SK-N-SH (cell line): ENCODE results near the gene PITPNM3. TPM values are rescaled to one million over a fixed set of nuclear protein-coding genes. Genes with fewer than 3 reads are reported as not detected.

ENCODE experiments used
- CTCF ChIA-PET: fragments of 300-600, 350-600 bp; formaldehyde crosslinking; extraction: SDS; loops from one replicate; lab custom pipeline; 2021; lab: Yijun Ruan, JAX
- POLR2A ChIA-PET: fragments of 350-600 bp; sonication (Branson Sonifier 250); formaldehyde crosslinking; extraction: SDS; loops from one replicate; lab custom pipeline; 2020; ENCODE audit warnings: antibody characterized with exemption, inconsistent platforms; lab: Yijun Ruan, JAX
- DNase-seq: peaks from one replicate; pipeline ENCODE4 v3.0.0; 2012
- H2AFZ ChIP-seq: fragments of 200-600 bp; sonication (generic); 2 replicates; pipeline ENCODE4 v1.8.1; 2016; ENCODE audit warnings: antibody characterized with exemption, mild to moderate bottlenecking, low read depth
- H3F3A ChIP-seq: fragments of 200-600 bp; sonication (generic); replicated peaks from 2 replicates; pipeline ENCODE3; 2016; ENCODE audit warnings: antibody characterized with exemption, mild to moderate bottlenecking; ENCODE audit not compliant: insufficient read depth
- H3K27ac ChIP-seq, 2 experiments: fragments of 200-500 bp in 1 of 2; fragments of 200-600 bp in 1 of 2; sonication (Bioruptor generic) in 1 of 2; sonication (generic), shearing (Covaris generic) in 1 of 2; 2 replicates each; pipeline versions ENCODE4 v1.5.1 to v1.6.1; 2014 to 2016; ENCODE audit warnings: low read depth in 2 of 2, inconsistent platforms in 1 of 2, low read length in 1 of 2, mild to moderate bottlenecking in 1 of 2, mixed read lengths in 1 of 2
- H3K27me3 ChIP-seq: fragments of 200-600 bp; sonication (generic), shearing (Covaris generic); 2 replicates; pipeline ENCODE4 v1.6.1; 2016; ENCODE audit warnings: mixed run types; ENCODE audit not compliant: insufficient read depth
- H3K36me3 ChIP-seq, 2 experiments: fragments of 200-500 bp in 1 of 2; fragments of 200-600 bp in 1 of 2; sonication (Bioruptor generic) in 1 of 2; sonication (generic) in 1 of 2; replicated peaks in 1 of 2; 2 replicates each; pipeline versions ENCODE3 to v1.5.1; 2014 to 2016; ENCODE audit warnings: low read length in 1 of 2, mild to moderate bottlenecking in 1 of 2; ENCODE audit not compliant: insufficient read depth in 2 of 2, control insufficient read depth in 1 of 2
- H3K4me1 ChIP-seq, 2 experiments: fragments of 200-500 bp in 1 of 2; fragments of 200-600 bp in 1 of 2; sonication (Bioruptor generic) in 1 of 2; sonication (generic), shearing (Covaris generic) in 1 of 2; 2 replicates each; pipeline versions ENCODE4 v1.5.1 to v1.6.1; 2014 to 2016; ENCODE audit warnings: low read depth in 1 of 2, low read length in 1 of 2, mixed run types in 1 of 2; ENCODE audit not compliant: insufficient read depth in 2 of 2, control insufficient read depth in 1 of 2
- H3K4me2 ChIP-seq: fragments of 200-600 bp; sonication (generic), shearing (Covaris generic); 2 replicates; pipeline ENCODE4 v1.6.1; 2017; ENCODE audit warnings: mixed run types
- H3K4me3 ChIP-seq, 2 experiments: fragments of 200-500 bp in 1 of 2; fragments of 200-600 bp in 1 of 2; sonication (Bioruptor generic) in 1 of 2; sonication (generic), shearing (Covaris generic) in 1 of 2; 2 replicates each; pipeline versions ENCODE4 v1.5.1 to v1.8.1; 2014 to 2016; ENCODE audit warnings: low read depth in 2 of 2, inconsistent platforms in 1 of 2, low read length in 1 of 2, mild to moderate bottlenecking in 1 of 2, mixed read lengths in 1 of 2, moderate library complexity in 1 of 2
- H3K79me2 ChIP-seq: fragments of 200-600 bp; sonication (generic); 2 replicates; pipeline ENCODE4 v1.8.1; 2017; ENCODE audit warnings: mild to moderate bottlenecking; ENCODE audit not compliant: insufficient read depth
- H3K9ac ChIP-seq: fragments of 200-600 bp; sonication (generic); 2 replicates; pipeline ENCODE4 v1.6.1; 2017; ENCODE audit warnings: mixed run types
- H3K9me2 ChIP-seq: fragments of 200-600 bp; sonication (generic); 2 replicates; pipeline ENCODE4 v1.6.1; 2017; ENCODE audit warnings: mixed run types
- H3K9me3 ChIP-seq: fragments of 200-600 bp; sonication (generic); 2 replicates; pipeline ENCODE4 v1.6.1; 2017; ENCODE audit warnings: mixed run types, mild to moderate bottlenecking, moderate library complexity
- H4K20me1 ChIP-seq: fragments of 200-600 bp; sonication (generic); 2 replicates; pipeline ENCODE4 v1.6.1; 2017; ENCODE audit warnings: mild to moderate bottlenecking, mixed run types; ENCODE audit not compliant: insufficient read depth
- CHD2 ChIP-seq: fragments of 150-350 bp; IDR thresholded peaks from 2 replicates; pipeline ENCODE4 v1.6.1; 2018; ENCODE audit warnings: low read length; ENCODE audit not compliant: partially characterized antibody
- FOSL2 ChIP-seq: IDR thresholded peaks from 2 replicates; pipeline ENCODE4 v1.4.0; 2012; ENCODE audit warnings: low read depth, mild to moderate bottlenecking, moderate library complexity, borderline replicate concordance
- FOXM1 ChIP-seq: IDR thresholded peaks from 2 replicates; pipeline ENCODE4 v1.4.0; 2012; ENCODE audit warnings: low read depth, mild to moderate bottlenecking
- GATA2 ChIP-seq: sonication (generic); formaldehyde crosslinking; IDR thresholded peaks from 2 replicates; pipeline ENCODE4 v1.5.0; 2020; ENCODE audit warnings: mild to moderate bottlenecking, missing genetic modification reagents
- MAX ChIP-seq: IDR thresholded peaks from 2 replicates; pipeline ENCODE4 v1.4.0; 2012; ENCODE audit warnings: low read depth
- NRF1 ChIP-seq: IDR thresholded peaks from 2 replicates; pipeline ENCODE4 v1.6.1; 2012; ENCODE audit warnings: low read depth, mild to moderate bottlenecking, low read length
- RCOR1 ChIP-seq: fragments of 150-350 bp; IDR thresholded peaks from 2 replicates; pipeline ENCODE4 v1.6.1; 2017; ENCODE audit warnings: antibody characterized with exemption, low read length
- RFX5 ChIP-seq: IDR thresholded peaks from 2 replicates; pipeline ENCODE4 v1.6.1; 2012; ENCODE audit warnings: mild to moderate bottlenecking, improper control_type of control experiment, low read length
- WGBS: methylation state at CpG from one replicate; pipeline ENCODE4 v1.1.6; 2017; ENCODE audit warnings: low lambda C conversion rate; 5-methylcytosine and 5-hydroxymethylcytosine counted together
- polyA plus RNA-seq, 3 experiments: library from polyadenylated mRNA; depleted of rRNA; stranded (reverse); fragments of >200 nt; gene quantifications; 2 replicates each; pipeline ENCODE4 v1.2.3, GENCODE V29; 2012
- TF ChIP-seq, protein P1 (sequence below): IDR thresholded peaks from 2 replicates; pipeline ENCODE4; 2012
- TF ChIP-seq, protein P2 (sequence below): fragments of 200-600 bp; sonication (generic); IDR thresholded peaks from 2 replicates; pipeline ENCODE4 v1.6.1; 2017; ENCODE audit warnings: antibody characterized with exemption, mild to moderate bottlenecking, moderate library complexity
- TF ChIP-seq, protein P3 (sequence below): fragments of 150-350 bp; IDR thresholded peaks from 2 replicates; pipeline ENCODE4 v1.6.1; 2016; ENCODE audit warnings: mild to moderate bottlenecking, low read depth, low read length
- TF ChIP-seq, protein P4 (sequence below): fragments of 150-350 bp; IDR thresholded peaks from 2 replicates; pipeline ENCODE4 v1.6.1; 2017; ENCODE audit warnings: antibody characterized with exemption, low read length, low read depth, borderline replicate concordance

Gene PITPNM3
- polyA plus RNA-seq, 1 of the 3 experiments (the other 2 are of a cell fraction): 0.82 TPM

DNA sequence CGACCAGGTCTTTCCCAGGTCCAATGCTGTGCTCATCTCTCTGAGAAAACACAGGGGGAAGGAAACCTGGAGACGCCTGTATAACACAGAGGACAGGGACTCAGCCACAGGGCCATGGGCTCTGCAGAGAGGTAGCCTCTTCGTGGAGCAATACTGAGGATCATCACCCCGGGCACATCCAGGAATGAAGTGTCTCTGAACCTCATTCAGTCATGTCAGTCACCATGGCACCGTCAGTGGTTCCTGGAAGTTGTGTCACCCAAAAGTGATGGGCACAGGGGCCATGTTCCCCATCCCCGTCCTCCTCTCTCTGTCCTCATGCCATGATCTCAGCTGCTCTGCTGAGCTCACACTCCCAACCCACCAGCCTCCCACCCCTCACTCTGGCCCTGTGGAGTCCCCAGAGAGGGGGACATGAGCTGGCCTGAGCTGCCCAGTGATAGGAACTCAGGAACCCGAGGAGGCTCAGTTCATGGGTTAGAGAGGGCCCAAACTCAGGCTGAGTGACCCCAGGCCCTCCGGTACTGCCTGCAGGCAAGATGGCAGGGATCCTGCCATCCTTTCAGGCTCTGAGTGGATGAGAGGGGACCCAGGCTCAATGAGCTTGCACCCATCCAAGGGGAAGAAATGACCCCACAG, 53.4 kb downstream of the PITPNM3 start:
- H3K4me1 ChIP-seq: peaks cover 0 to 20% of the 10 kb centered on the region in 2 experiments; a peak in 1 of 4 replicates
- H3K9me2 ChIP-seq: no peaks in the 10 kb centered on the region
- H4K20me1 ChIP-seq: no peaks in the 10 kb centered on the region
- H3K36me3 ChIP-seq: no peaks in the 10 kb centered on the region
- no peak overlapping the region for H3K27ac ChIP-seq
- peaks cover 11% of the 10 kb centered on the region for H3F3A ChIP-seq
- CTCF ChIA-PET: interaction anchor here (0.8 to 1.2 kb wide), 2 partner anchors 28 to 30 kb away, joined by 3 read pairs; no protein-coding TSS in a partner anchor
- DNase-seq: no peak
- no peak overlapping the region for H3K4me3 ChIP-seq
- no peaks in the 10 kb centered on the region for H3K27me3 ChIP-seq
- H2AFZ ChIP-seq: no peak overlapping the region
- no peak overlapping the region for H3K4me2 ChIP-seq
- no peak overlapping the region for H3K9ac ChIP-seq
- H3K9me3 ChIP-seq: no peaks in the 10 kb centered on the region
- no peak for TF ChIP-seq FOXM1
- TF ChIP-seq MAX: no peak
- WGBS: 65% methylated on average over 4 of the region's 8 CpGs
- no peaks in the 10 kb centered on the region for H3K79me2 ChIP-seq
- POLR2A ChIA-PET: no interaction called here

DNA sequence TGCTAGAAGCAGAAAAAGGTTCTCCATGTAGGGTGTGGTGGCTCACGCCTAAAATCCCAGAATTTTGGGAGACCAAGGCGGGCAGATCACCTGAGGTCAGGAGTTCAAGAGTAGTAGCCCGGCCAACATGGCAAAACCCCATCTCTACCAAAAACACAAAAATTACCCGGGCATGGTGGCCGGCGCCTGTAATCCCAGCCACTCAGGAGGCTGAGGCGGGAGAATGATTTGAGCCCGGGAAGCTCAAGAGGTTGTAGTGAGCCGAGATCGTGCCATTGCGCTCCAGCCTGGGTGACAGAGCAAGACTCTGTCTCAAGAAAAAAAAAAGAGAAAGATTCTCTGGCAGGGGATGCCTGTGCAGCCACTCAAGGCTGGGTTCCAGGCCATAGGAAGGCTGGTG, 54.2 kb downstream of the PITPNM3 start:
- ChIA-PET CTCF (no interaction called here), POLR2A (no interaction called here)
- no peak overlapping the region for H3K4me2 ChIP-seq
- DNase-seq: no peak
- H2AFZ ChIP-seq: no peak overlapping the region
- peaks cover 11% of the 10 kb centered on the region for H3F3A ChIP-seq
- no peaks in the 10 kb centered on the region for H3K27me3 ChIP-seq
- H3K79me2 ChIP-seq: no peaks in the 10 kb centered on the region
- no peak overlapping the region for H3K27ac ChIP-seq
- TF ChIP-seq, protein P1, sequence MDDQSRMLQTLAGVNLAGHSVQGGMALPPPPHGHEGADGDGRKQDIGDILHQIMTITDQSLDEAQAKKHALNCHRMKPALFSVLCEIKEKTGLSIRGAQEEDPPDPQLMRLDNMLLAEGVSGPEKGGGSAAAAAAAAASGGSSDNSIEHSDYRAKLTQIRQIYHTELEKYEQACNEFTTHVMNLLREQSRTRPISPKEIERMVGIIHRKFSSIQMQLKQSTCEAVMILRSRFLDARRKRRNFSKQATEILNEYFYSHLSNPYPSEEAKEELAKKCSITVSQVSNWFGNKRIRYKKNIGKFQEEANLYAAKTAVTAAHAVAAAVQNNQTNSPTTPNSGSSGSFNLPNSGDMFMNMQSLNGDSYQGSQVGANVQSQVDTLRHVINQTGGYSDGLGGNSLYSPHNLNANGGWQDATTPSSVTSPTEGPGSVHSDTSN: no peak
- TF ChIP-seq, protein P2, sequence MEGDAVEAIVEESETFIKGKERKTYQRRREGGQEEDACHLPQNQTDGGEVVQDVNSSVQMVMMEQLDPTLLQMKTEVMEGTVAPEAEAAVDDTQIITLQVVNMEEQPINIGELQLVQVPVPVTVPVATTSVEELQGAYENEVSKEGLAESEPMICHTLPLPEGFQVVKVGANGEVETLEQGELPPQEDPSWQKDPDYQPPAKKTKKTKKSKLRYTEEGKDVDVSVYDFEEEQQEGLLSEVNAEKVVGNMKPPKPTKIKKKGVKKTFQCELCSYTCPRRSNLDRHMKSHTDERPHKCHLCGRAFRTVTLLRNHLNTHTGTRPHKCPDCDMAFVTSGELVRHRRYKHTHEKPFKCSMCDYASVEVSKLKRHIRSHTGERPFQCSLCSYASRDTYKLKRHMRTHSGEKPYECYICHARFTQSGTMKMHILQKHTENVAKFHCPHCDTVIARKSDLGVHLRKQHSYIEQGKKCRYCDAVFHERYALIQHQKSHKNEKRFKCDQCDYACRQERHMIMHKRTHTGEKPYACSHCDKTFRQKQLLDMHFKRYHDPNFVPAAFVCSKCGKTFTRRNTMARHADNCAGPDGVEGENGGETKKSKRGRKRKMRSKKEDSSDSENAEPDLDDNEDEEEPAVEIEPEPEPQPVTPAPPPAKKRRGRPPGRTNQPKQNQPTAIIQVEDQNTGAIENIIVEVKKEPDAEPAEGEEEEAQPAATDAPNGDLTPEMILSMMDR: no peak
- no peak for TF ChIP-seq GATA2 (CRISPR knock-in tag)
- no peak for TF ChIP-seq CHD2
- TF ChIP-seq, protein P3, sequence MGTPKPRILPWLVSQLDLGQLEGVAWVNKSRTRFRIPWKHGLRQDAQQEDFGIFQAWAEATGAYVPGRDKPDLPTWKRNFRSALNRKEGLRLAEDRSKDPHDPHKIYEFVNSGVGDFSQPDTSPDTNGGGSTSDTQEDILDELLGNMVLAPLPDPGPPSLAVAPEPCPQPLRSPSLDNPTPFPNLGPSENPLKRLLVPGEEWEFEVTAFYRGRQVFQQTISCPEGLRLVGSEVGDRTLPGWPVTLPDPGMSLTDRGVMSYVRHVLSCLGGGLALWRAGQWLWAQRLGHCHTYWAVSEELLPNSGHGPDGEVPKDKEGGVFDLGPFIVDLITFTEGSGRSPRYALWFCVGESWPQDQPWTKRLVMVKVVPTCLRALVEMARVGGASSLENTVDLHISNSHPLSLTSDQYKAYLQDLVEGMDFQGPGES: no peak
- TF ChIP-seq, protein P4, sequence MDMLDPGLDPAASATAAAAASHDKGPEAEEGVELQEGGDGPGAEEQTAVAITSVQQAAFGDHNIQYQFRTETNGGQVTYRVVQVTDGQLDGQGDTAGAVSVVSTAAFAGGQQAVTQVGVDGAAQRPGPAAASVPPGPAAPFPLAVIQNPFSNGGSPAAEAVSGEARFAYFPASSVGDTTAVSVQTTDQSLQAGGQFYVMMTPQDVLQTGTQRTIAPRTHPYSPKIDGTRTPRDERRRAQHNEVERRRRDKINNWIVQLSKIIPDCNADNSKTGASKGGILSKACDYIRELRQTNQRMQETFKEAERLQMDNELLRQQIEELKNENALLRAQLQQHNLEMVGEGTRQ: no peak
- no peak for TF ChIP-seq FOSL2
- TF ChIP-seq RFX5: no peak
- no peak for TF ChIP-seq NRF1
- no peak for TF ChIP-seq RCOR1
- TF ChIP-seq, all 33 proteins: peak for 0
- no peak overlapping the region for H3K9ac ChIP-seq
- no peaks in the 10 kb centered on the region for H3K36me3 ChIP-seq
- H3K9me2 ChIP-seq: no peaks in the 10 kb centered on the region
- no peaks in the 10 kb centered on the region for H4K20me1 ChIP-seq
- H3K9me3 ChIP-seq: no peaks in the 10 kb centered on the region
- 94% methylated on average over 10 of the region's 11 CpGs for WGBS
- H3K4me3 ChIP-seq: no peak overlapping the region
- H3K4me1 ChIP-seq: peaks cover 2 to 17% of the 10 kb centered on the region in 2 experiments; a peak in 2 of 4 replicates
